Fibroblast of lung (primary cell): ENCODE results near the gene IER5L.

Experiments
- EZH2 ChIP-seq: IDR thresholded peaks from 2 replicates; pipeline ENCODE4 v1.5.1; 2012; ENCODE audit warnings: low read length, control low read depth, mild to moderate bottlenecking; ENCODE audit errors: missing control alignments
- TF ChIP-seq, protein P1 (sequence below), 2 donors: IDR thresholded peaks in 1 of 2; conservative IDR thresholded peaks in 1 of 2; 1 replicate in 1 of 2; 2 replicates in 1 of 2; pipeline ENCODE4 v1.5.1; 2011 to 2012; ENCODE audit warnings: low read length in 2 of 2, control low read depth in 1 of 2, inconsistent platforms in 1 of 2, low read depth in 1 of 2, mild to moderate bottlenecking in 1 of 2

DNA sequence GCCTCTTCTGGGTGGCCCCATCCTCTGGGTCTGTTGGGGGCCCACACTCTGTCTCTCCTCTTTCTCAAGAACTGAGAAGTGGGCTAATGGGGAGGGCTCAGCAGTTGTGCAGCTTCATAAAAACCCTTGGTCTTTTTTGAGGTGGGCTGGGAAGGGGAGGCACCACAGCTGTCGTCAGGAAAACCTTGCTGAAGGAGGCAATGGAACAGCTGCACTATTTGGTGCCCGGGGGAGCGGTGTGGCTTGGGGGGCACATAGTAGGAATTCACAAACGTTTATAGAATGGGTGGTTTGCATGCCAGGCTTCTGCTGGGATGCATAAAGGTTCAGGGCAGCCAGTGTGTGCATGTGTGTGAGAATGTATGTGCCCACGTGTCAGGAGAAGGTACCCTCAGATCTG, 3.2 kb upstream of the IER5L start:
- TF ChIP-seq EZH2, result no peak
- TF ChIP-seq, protein P1, sequence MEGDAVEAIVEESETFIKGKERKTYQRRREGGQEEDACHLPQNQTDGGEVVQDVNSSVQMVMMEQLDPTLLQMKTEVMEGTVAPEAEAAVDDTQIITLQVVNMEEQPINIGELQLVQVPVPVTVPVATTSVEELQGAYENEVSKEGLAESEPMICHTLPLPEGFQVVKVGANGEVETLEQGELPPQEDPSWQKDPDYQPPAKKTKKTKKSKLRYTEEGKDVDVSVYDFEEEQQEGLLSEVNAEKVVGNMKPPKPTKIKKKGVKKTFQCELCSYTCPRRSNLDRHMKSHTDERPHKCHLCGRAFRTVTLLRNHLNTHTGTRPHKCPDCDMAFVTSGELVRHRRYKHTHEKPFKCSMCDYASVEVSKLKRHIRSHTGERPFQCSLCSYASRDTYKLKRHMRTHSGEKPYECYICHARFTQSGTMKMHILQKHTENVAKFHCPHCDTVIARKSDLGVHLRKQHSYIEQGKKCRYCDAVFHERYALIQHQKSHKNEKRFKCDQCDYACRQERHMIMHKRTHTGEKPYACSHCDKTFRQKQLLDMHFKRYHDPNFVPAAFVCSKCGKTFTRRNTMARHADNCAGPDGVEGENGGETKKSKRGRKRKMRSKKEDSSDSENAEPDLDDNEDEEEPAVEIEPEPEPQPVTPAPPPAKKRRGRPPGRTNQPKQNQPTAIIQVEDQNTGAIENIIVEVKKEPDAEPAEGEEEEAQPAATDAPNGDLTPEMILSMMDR (conservative IDR thresholded peaks at IDR 0.05 in 1 of 2, IDR thresholded peaks at IDR 0.05 in 1 of 2; ENCODE audit: low read depth in 1 of 2, low read length in 2 of 2), result no peak
